Measurements from ENCODE around the gene TGM1. TPM values are rescaled to one million over a fixed set of nuclear protein-coding genes. Genes with fewer than 3 reads are reported as not detected.

Gene TGM1
- total RNA-seq (10 to 100 TPM in 1 of 5 experiments, 1 to 10 TPM in 4; 4.8 to 12.9 (median 7.1) TPM), polyA plus RNA-seq (not detected), total RNA-seq (2.3 reads per million, percentile 11 among the genes with 10 or more reads in this experiment)

DNA sequence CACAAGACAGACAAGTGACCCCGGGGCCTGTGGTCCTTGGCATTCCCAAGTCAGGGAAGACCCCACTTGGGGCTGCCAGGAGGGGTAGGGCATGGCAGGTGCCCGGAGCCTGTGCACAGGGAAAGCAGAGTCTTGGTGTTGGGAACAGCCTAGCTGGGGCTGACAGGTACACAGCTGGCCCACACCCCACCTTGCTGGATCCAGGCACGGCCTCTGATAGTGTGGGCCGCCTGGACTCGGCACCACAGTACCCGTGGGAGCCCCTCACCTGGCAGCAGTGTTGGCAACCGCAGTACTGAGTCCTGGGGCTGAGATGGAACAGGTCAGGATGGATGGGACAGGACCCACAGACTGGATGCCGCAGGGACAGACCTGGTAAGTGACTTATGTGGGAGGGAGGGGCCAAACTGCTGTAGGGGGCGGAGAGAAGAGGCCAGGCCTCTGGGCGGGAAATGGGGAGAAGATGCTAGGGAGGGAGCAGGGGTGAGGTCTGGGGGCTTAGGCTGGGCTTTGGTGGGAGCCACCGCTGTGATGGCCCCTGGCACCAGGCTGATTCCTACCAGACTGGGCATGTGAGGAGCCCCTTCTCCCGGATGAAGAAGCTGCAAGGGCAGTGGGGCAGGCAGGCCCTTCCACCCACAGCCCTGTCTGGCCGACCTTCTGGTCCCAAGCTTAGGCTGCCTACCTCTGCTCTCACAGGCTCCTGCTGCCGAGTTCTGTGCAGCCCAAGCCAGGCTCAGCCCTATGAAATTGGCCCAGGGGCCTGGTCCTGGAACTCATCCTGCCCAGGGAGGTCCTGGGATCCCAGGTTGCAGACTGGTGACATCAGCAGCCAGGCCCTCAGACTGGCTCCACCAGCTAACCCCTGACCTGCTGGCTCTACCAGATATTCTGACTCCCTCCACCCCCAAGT is at the start of gene TGM1:
Gene TGM1, minus strand, starts transcription at position 357 of the 913 bp plus-strand sequence. CDS start 825 bp downstream, outside the sequence.
- H3K36me3 Mint-ChIP-seq = peaks cover 6 to 35% (median 15%) of the 10 kb centered on the region in 5 donors
- H3K27ac Mint-ChIP-seq = peak within 1 kb of the TSS in 3 of 9 donors; percentile 46 to 68 (median 56)
- Histone ChIP-seq H3K36me3 (ENCODE audit: control insufficient read depth in 2 of 3, insufficient read depth in 3 of 3, low read length in 3 of 3) (peaks cover 0 to 62% (median 0%) of the 10 kb centered on the region in 3 experiments), H3K27me3 (ENCODE audit: control insufficient read depth in 2 of 2, insufficient read depth in 2 of 2, low read length in 2 of 2) (no peaks in the 10 kb centered on the region), H3K27ac (ENCODE audit: low read depth, low read length) (no peak within 1 kb of the TSS), H3K9me3 (ENCODE audit: control insufficient read depth in 2 of 3, low read length in 3 of 3) (no peaks in the 10 kb centered on the region), H3K4me1 (ENCODE audit: control insufficient read depth in 2 of 2, insufficient read depth in 2 of 2, low read length in 2 of 2) (no peaks in the 10 kb centered on the region), H3K4me3 (ENCODE audit: low read length) (no peak within 1 kb of the TSS)
- H3K4me3 Mint-ChIP-seq = no peak within 1 kb of the TSS
- H3K9me3 Mint-ChIP-seq = no peaks in the 10 kb centered on the region
- ChIA-PET CTCF (interaction anchor here (0.9 kb wide), 1 partner anchor 43 kb away, joined by 3 read pairs; no protein-coding TSS in a partner anchor), POLR2A (interaction anchor here (0.6 to 1.5 kb wide), 2 partner anchors 20 to 32 kb away, joined by 3 to 4 read pairs; partner anchors contain the start of gene TINF2)
- no peaks in the 10 kb centered on the region for H3K27me3 Mint-ChIP-seq
- no peak for DNase-seq
- peaks cover 0 to 7% (median 0%) of the 10 kb centered on the region in 7 donors for H3K4me1 Mint-ChIP-seq
- intact Hi-C loops (cut with micrococcal nuclease) = no loop called here
- no peak for ATAC-seq

GRCh38 chr14:24311837-24312615 is 49.0 kb upstream of the TGM1 start:
- H3K9me3 Mint-ChIP-seq = no peaks in the 10 kb centered on the region
- Histone ChIP-seq H3K9me3 (ENCODE audit: control insufficient read depth in 2 of 3, low read length in 3 of 3) (no peaks in the 10 kb centered on the region), H3K27ac (ENCODE audit: low read depth, low read length) (peak overlapping the region; percentile 76), H3K4me3 (ENCODE audit: low read length) (peak overlapping the region; percentile 50), H3K4me1 (ENCODE audit: control insufficient read depth in 2 of 2, insufficient read depth in 2 of 2, low read length in 2 of 2) (peaks cover 60 to 65% of the 10 kb centered on the region in 2 donors), H3K36me3 (ENCODE audit: control insufficient read depth in 2 of 3, insufficient read depth in 3 of 3, low read length in 3 of 3) (peaks cover 0 to 8% (median 0%) of the 10 kb centered on the region in 3 experiments), H3K27me3 (ENCODE audit: control insufficient read depth in 2 of 2, insufficient read depth in 2 of 2, low read length in 2 of 2) (no peaks in the 10 kb centered on the region)
- DNase-seq (peak in 3 of 9 donors; percentile 25 to 41 (median 33)), ATAC-seq (peak; percentile 19)
- peak overlapping the region; percentile 84 to 93 (median 88) for H3K27ac Mint-ChIP-seq
- ChIA-PET CTCF (interaction anchor here (0.8 to 5.7 kb wide), 5 partner anchors 17 to 305 kb away, joined by 3 to 47 read pairs (median 7); partner anchors contain the start of genes KHNYN and TINF2), POLR2A (interaction anchor here (0.8 to 8.8 kb wide), 11 partner anchors 12 to 197 kb away, joined by 3 to 79 read pairs (median 14); partner anchors contain the start of genes ADCY4, CBLN3, CHMP4A and DCAF11)
- peak overlapping the region; percentile 77 to 91 (median 85) for H3K4me3 Mint-ChIP-seq
- H3K36me3 Mint-ChIP-seq = peaks cover 0 to 32% (median 4%) of the 10 kb centered on the region in 5 donors
- intact Hi-C loops (cut with micrococcal nuclease) = loop anchor here (1.0 to 5.0 kb wide), 4 partner anchors 20 to 119 kb away; partner anchors contain the start of gene RABGGTA (in 1 of the 2)
- peaks cover 58 to 80% (median 73%) of the 10 kb centered on the region in 7 donors for H3K4me1 Mint-ChIP-seq
- no peaks in the 10 kb centered on the region for H3K27me3 Mint-ChIP-seq

DNA sequence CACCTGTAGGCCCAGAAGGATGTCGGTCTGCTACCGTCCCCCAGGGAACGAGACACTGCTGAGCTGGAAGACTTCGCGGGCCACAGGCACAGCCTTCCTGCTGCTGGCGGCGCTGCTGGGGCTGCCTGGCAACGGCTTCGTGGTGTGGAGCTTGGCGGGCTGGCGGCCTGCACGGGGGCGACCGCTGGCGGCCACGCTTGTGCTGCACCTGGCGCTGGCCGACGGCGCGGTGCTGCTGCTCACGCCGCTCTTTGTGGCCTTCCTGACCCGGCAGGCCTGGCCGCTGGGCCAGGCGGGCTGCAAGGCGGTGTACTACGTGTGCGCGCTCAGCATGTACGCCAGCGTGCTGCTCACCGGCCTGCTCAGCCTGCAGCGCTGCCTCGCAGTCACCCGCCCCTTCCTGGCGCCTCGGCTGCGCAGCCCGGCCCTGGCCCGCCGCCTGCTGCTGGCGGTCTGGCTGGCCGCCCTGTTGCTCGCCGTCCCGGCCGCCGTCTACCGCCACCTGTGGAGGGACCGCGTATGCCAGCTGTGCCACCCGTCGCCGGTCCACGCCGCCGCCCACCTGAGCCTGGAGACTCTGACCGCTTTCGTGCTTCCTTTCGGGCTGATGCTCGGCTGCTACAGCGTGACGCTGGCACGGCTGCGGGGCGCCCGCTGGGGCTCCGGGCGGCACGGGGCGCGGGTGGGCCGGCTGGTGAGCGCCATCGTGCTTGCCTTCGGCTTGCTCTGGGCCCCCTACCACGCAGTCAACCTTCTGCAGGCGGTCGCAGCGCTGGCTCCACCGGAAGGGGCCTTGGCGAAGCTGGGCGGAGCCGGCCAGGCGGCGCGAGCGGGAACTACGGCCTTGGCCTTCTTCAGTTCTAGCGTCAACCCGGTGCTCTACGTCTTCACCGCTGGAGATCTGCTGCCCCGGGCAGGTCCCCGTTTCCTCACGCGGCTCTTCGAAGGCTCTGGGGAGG is 47.9 kb upstream of the TGM1 start, which contains the start of gene LTB4R:
Gene LTB4R, plus strand, starts transcription at position 857 of the 959 bp plus-strand sequence. CDS start 4,150 bp downstream, outside the sequence.
- Mint-ChIP-seq H3K27ac (peak within 1 kb of the TSS; percentile 86 to 95 (median 89)), H3K36me3 (peaks cover 4 to 34% (median 7%) of the 10 kb centered on the region in 5 donors), H3K4me3 (peak within 1 kb of the TSS; percentile 77 to 91 (median 85)), H3K4me1 (peaks cover 58 to 79% (median 72%) of the 10 kb centered on the region in 7 donors), H3K9me3 (no peaks in the 10 kb centered on the region), H3K27me3 (no peaks in the 10 kb centered on the region)
- DNase-seq (peak; percentile 61 to 79 (median 73)), ATAC-seq (peak; percentile 85)
- Histone ChIP-seq H3K27me3 (ENCODE audit: control insufficient read depth in 2 of 2, insufficient read depth in 2 of 2, low read length in 2 of 2) (no peaks in the 10 kb centered on the region), H3K36me3 (ENCODE audit: control insufficient read depth in 2 of 3, insufficient read depth in 3 of 3, low read length in 3 of 3) (peaks cover 5 to 19% (median 9%) of the 10 kb centered on the region in 3 experiments), H3K4me1 (ENCODE audit: control insufficient read depth in 2 of 2, insufficient read depth in 2 of 2, low read length in 2 of 2) (peaks cover 60 to 65% of the 10 kb centered on the region in 2 donors), H3K9me3 (ENCODE audit: control insufficient read depth in 2 of 3, low read length in 3 of 3) (no peaks in the 10 kb centered on the region), H3K27ac (ENCODE audit: low read depth, low read length) (peak within 1 kb of the TSS; percentile 76), H3K4me3 (ENCODE audit: low read length) (peak within 1 kb of the TSS; percentile 50)
- intact Hi-C loops (cut with micrococcal nuclease) = loop anchor here (1.0 to 5.0 kb wide), 5 partner anchors 21 to 120 kb away; partner anchors contain the start of genes RABGGTA (in 2 of the 2) and MDP1 (in 1 of the 2)
- ChIA-PET POLR2A (interaction anchor here (0.8 to 8.8 kb wide), 17 partner anchors 11 to 196 kb away, joined by 3 to 79 read pairs (median 5); partner anchors contain the start of genes ADCY4, CBLN3, CHMP4A and DCAF11), CTCF (interaction anchor here (0.6 to 5.8 kb wide), 9 partner anchors 12 to 120 kb away, joined by 3 to 47 read pairs (median 5); partner anchors contain the start of genes DHRS1, KHNYN, NOP9 and RABGGTA)

- Mint-ChIP-seq H3K27ac (peak overlapping the region; percentile 79 to 95 (median 89)), H3K9me3 (no peaks in the 10 kb centered on the region), H3K4me1 (peaks cover 52 to 73% (median 68%) of the 10 kb centered on the region in 7 donors), H3K4me3 (peak overlapping the region; percentile 66 to 90 (median 84)), H3K36me3 (peaks cover 5 to 36% (median 13%) of the 10 kb centered on the region in 5 donors), H3K27me3 (no peaks in the 10 kb centered on the region)
- Histone ChIP-seq H3K27ac (ENCODE audit: low read depth, low read length) (peak overlapping the region; percentile 76), H3K27me3 (ENCODE audit: control insufficient read depth in 2 of 2, insufficient read depth in 2 of 2, low read length in 2 of 2) (no peaks in the 10 kb centered on the region), H3K9me3 (ENCODE audit: control insufficient read depth in 2 of 3, low read length in 3 of 3) (no peaks in the 10 kb centered on the region), H3K4me3 (ENCODE audit: low read length) (peak overlapping the region; percentile 50), H3K36me3 (ENCODE audit: control insufficient read depth in 2 of 3, insufficient read depth in 3 of 3, low read length in 3 of 3) (peaks cover 8 to 26% (median 11%) of the 10 kb centered on the region in 3 experiments), H3K4me1 (ENCODE audit: control insufficient read depth in 2 of 2, insufficient read depth in 2 of 2, low read length in 2 of 2) (peaks cover 59 to 63% of the 10 kb centered on the region in 2 donors)
- DNase-seq = no peak
- CTCF ChIA-PET = interaction anchor here (0.6 to 5.8 kb wide), 8 partner anchors 12 to 121 kb away, joined by 3 to 47 read pairs (median 6); partner anchors contain the start of genes DHRS1, KHNYN, NOP9 and RABGGTA
- no peak for ATAC-seq
- POLR2A ChIA-PET = interaction anchor here (0.8 to 8.8 kb wide), 14 partner anchors 10 to 195 kb away, joined by 3 to 79 read pairs (median 8); partner anchors contain the start of genes ADCY4, CBLN3, CHMP4A and DCAF11
- intact Hi-C loops (cut with micrococcal nuclease) = loop anchor here (1.0 to 5.0 kb wide), 3 partner anchors 38 to 94 kb away; partner anchors contain the start of genes RABGGTA (in 2 of the 2) and MDP1 (in 1 of the 2)
Measured at GRCh38 chr14:24310265-24310645, 47.3 kb upstream of the TGM1 start.
